Psoas muscle (tissue), 8 donors: Measurements from ENCODE around the gene IFT122. TPM values are rescaled to one million over a fixed set of nuclear protein-coding genes. Genes with fewer than 3 reads are reported as not detected.

ENCODE experiments used
- ATAC-seq, 4 donors: fragments of 200-7000 bp; cut with Tn5 transposase; one replicate each; pipeline ENCODE4 v1.9.1; 2020; ENCODE audit warnings: moderate library complexity in 3 of 4, mild to moderate bottlenecking in 2 of 4
- DNase-seq, 2 donors: peaks; one replicate each; pipeline ENCODE4 v3.0.0-alpha.2; 2020
- H3K27ac ChIP-seq: fragments of 200-600 bp; one replicate; pipeline ENCODE4 v1.8.0; 2022
- H3K27me3 ChIP-seq, 3 donors: fragments of 200-600 bp in 1 of 3; one replicate each; pipeline versions ENCODE4 v1.6.1 to v1.8.0; 2013 to 2022; ENCODE audit warnings: low read length in 2 of 3, mild to moderate bottlenecking in 2 of 3, moderate library complexity in 1 of 3; ENCODE audit not compliant: insufficient read depth in 3 of 3
- H3K36me3 ChIP-seq, 2 donors: fragments of 200-600 bp in 1 of 2; one replicate each; pipeline versions ENCODE4 v1.6.1 to v1.8.0; 2013 to 2022; ENCODE audit warnings: low read depth in 1 of 2, mild to moderate bottlenecking in 1 of 2, moderate library complexity in 1 of 2; ENCODE audit not compliant: insufficient read depth in 1 of 2
- H3K4me1 ChIP-seq: fragments of 200-600 bp; one replicate; pipeline ENCODE4 v1.8.0; 2022
- H3K4me3 ChIP-seq: fragments of 200-600 bp; one replicate; pipeline ENCODE4 v1.8.0; 2022; ENCODE audit warnings: mild to moderate bottlenecking
- H3K9me3 ChIP-seq: fragments of 200-600 bp; one replicate; pipeline ENCODE4 v1.8.0; 2022
- CTCF ChIP-seq: fragments of 200-600 bp; IDR thresholded peaks from one replicate; pipeline ENCODE4 v1.8.0; 2022; ENCODE audit warnings: antibody characterized with exemption
- WGBS, 3 donors: extraction: QIAGEN DNeasy Blood & Tissue Kit; methylation state at CpG; one replicate each; pipeline versions ENCODE4 v1.1.6 to v1.1.7; 2013; 5-methylcytosine and 5-hydroxymethylcytosine counted together
- intact Hi-C, 2 donors: fragments of 100-400 bp; cut with DNase I; formaldehyde crosslinking; loops; one replicate each; pipeline versions ENCODE4 v1.11.0 to v1.14.2; 2022
- polyA plus RNA-seq, 3 donors: library from polyadenylated mRNA; stranded (reverse); fragments of 200-250 nt; gene quantifications; one replicate each; pipeline ENCODE4 v1.2.3, GENCODE V29; 2013
- total RNA-seq, 4 donors: library from RNA; stranded (reverse); fragmentation: NEBNext Ultra II Directional in 2 of 4; extraction: Animal tissue kit (Norgen Biotek cat#: 25700) in 2 of 4; gene quantifications; one replicate each; pipeline versions ENCODE4 v1.2.1 to v1.2.4, GENCODE V29; 2021 to 2023
- donor health status: healthy with polysubstance abuse.
- donor health status: DM: no; HTN: no; CAD: no; lungs with moderate emphysema.
- donor health status: Bipolar disorder and iron deficiency.
- donor health status: healthy.
- donor health status: DM: yes; HTN: yes; CAD: no.
- donor health status: DM: no; HTN: no; CAD: no.
- donor health status: DM: no; HTN: no; CAD: no.
- donor health status: DM: yes; HTN: yes; CAD: no.

IFT122 gene
- total and polyA plus RNA-seq, 7 donors, result 2.3 to 7.3 (median 4.5) TPM

DNA sequence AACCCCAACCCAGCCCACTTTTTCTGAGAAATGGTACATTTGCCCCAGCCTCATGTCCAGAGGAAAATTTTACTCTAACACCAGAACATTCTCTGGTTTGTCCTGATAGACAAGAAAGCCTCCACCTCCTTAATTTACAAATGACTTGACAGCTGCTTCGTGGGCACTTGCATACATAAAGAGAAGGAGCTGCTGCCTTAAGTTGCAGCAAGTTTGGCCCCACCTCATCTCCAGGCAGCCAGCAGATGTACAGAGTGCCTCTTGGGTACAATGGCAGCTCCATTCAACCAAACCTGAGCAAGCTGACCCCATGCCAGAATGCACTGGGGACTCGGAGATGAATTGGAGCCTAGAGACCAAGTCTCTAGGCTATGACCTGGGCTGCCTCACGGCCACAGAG, 96.8 kb downstream of the IFT122 start:
- no peak overlapping the region for H3K27ac ChIP-seq
- 69 to 87% (median 82%) methylated on average over 3 of the region's 3 CpGs for WGBS, 3 donors
- H3K27me3 ChIP-seq, result no peaks in the 10 kb centered on the region
- no peaks in the 10 kb centered on the region for H3K4me1 ChIP-seq
- no peak for ATAC-seq
- no peak for TF ChIP-seq CTCF
- no peaks in the 10 kb centered on the region for H3K36me3 ChIP-seq
- H3K9me3 ChIP-seq, result no peaks in the 10 kb centered on the region
- intact Hi-C loops, result no loop called here
- H3K4me3 ChIP-seq, result no peak overlapping the region
- no peak for DNase-seq

DNA sequence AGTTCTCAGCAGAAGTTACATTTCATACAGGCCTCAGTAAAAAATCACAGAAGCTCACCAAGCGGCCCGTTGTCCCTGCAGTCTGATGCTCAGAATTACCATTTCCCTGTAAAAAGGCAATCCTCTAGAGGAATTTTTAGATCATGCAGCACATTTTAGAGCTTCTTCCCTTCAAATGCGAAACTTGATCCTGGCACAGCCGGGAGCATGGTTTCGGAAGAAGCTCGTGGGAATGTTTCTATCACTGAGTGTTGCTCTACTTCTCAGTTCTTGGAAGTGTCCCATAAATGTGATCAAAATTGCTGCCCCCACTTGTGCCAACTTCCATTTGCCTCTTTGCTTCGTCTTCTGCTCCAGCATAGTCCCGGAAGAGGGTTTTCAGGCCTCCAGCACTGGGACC, 99.2 kb downstream of the IFT122 start:
- H3K27ac ChIP-seq, result no peak overlapping the region
- no peak for ATAC-seq
- no peaks in the 10 kb centered on the region for H3K27me3 ChIP-seq
- intact Hi-C loops, result no loop called here
- H3K4me1 ChIP-seq, result no peaks in the 10 kb centered on the region
- no peaks in the 10 kb centered on the region for H3K36me3 ChIP-seq
- no peak overlapping the region for H3K4me3 ChIP-seq
- WGBS, 3 donors, result 65 to 78% (median 65%) methylated on average over 8 of the region's 8 CpGs
- no peak for TF ChIP-seq CTCF
- H3K9me3 ChIP-seq, result no peaks in the 10 kb centered on the region
- no peak for DNase-seq

DNA sequence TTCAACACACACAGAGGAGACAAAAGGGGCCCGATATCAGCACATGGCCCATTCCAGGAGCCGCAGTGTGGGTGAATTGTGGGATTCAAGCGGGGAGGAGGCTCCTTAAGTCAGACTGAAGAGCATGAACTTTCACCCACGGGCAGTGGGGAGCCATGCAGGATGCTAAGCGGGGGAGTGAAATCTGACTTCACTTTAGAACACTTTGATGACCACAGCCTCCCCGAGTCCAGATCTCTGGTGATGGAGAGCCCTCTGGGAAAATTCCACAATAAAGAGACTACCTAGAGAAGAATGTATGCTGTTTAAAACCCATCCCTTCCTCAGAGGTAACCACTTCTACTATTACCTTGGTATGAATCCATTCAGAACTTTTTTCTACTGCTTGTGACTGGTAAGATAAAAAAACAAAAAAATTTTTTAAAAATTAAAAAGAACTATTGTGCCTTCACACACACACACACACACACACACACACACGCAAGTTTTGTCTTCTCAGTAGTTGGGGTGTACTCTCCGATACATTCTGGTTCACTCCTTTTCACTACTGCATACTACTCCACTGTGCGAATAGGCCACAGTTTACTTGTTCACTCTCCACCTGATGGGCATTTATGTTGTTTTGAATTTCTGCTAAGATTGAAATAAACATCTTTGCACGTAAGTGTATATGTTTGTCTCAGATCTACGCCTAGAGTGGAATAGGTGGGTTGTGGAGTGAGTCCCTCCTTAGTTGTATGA, 100.9 kb downstream of the IFT122 start:
- no peak for ATAC-seq
- no peak for TF ChIP-seq CTCF
- Histone ChIP-seq H3K27me3 (no peaks in the 10 kb centered on the region), H3K4me3 (no peak overlapping the region), H3K36me3 (no peaks in the 10 kb centered on the region), H3K27ac (no peak overlapping the region), H3K9me3 (no peaks in the 10 kb centered on the region), H3K4me1 (no peaks in the 10 kb centered on the region)
- 91 to 92% (median 92%) methylated on average over 11 of the region's 11 CpGs for WGBS, 3 donors
- intact Hi-C loops, result no loop called here
- DNase-seq, result no peak

GRCh38 chr3:129542747-129543146, 102.7 kb downstream of the IFT122 start:
- Histone ChIP-seq H3K27me3 (no peaks in the 10 kb centered on the region), H3K4me1 (no peaks in the 10 kb centered on the region), H3K9me3 (no peaks in the 10 kb centered on the region), H3K36me3 (no peaks in the 10 kb centered on the region), H3K27ac (no peak overlapping the region), H3K4me3 (no peak overlapping the region)
- DNase-seq (no peak), ATAC-seq (no peak)
- no peak for TF ChIP-seq CTCF
- intact Hi-C loops, result no loop called here
- WGBS, 3 donors, result 94 to 100% (median 96%) methylated on average over 5 of the region's 5 CpGs
